T-helper 1 cell treated with Interleukin-12 subunit alpha and Interleukin-12 subunit beta and Interleukin-4 antibody, amounts not matched to agents 30 ng/mL and 1 ng/mL, for 36 hours (primary cell): ENCODE data around the gene TCHP. TPM values are rescaled to one million over a fixed set of nuclear protein-coding genes. Genes with fewer than 3 reads are reported as not detected.
"Not testable (repeated sequence)": the region's sequence is repeated elsewhere in the genome, so short reads cannot be mapped to it uniquely, and the experiment has no call there.

Experiments
- intact Hi-C: fragments of 100-400 bp; cut with micrococcal nuclease; formaldehyde crosslinking; loops from one replicate; pipeline ENCODE4 v1.15.1; 2024
- total RNA-seq: library from RNA; stranded (reverse); gene quantifications from 2 replicates; pipeline ENCODE4 v1.2.3, GENCODE V29; 2022

Gene TCHP
- total RNA-seq, 1 donor from 2014 or later, result 35.2 TPM

DNA sequence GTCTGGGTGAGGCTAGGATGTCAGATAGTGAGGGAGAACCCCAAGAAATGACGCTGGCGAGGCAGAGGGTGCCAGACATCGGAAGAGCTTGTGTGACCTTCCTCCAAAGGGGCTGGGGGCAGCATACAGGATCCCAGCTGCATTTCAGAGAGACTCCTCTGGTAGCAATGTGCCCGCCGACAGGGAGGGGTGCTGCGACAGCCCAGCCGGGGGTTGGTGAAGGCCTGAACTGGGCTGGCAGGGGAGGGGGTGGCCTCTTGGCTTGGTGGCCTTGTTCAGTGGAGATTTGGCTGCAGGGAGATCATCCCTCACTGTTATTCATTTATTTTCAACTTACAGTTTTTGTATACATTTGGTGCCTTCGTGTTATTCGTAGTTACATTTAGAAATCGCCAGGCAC lies 5.2 kb downstream of the TCHP start:
- intact Hi-C loops, result no loop called here

DNA sequence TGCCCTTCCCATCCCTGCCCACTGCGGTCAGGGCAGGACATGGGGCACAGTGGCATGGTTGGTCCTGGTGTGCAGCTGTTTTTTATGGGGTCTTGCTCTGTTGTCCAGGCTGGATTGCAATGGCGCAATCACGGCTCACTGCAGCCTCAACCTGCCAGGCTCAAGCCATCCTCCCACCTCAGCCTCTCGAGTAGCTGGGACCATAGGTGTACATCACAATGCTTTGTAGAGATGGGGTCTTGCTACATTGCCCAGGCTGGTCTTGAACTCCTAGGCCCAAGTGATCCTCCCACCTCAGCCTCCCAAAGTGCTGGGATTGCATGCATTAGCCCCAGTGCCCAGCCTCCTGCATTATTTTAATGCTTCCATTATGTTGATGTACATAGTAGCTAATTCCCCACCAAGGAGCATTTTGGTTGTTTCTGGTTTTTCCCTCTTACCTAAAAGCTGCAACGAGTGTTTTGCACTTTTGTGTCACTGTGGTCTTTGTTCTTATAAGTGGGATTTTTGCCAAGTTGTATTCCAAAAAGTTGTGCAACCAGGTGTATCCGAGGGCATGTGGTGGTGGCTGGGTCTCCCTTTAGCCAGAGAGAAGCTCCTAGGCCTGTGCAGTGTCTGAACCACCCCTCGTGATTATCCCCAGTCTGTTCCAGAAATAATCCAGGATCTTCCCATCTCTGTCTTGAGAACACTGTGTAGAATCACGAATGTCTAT lies 10.3 kb downstream of the TCHP start:
- intact Hi-C loops, result no loop called here

DNA sequence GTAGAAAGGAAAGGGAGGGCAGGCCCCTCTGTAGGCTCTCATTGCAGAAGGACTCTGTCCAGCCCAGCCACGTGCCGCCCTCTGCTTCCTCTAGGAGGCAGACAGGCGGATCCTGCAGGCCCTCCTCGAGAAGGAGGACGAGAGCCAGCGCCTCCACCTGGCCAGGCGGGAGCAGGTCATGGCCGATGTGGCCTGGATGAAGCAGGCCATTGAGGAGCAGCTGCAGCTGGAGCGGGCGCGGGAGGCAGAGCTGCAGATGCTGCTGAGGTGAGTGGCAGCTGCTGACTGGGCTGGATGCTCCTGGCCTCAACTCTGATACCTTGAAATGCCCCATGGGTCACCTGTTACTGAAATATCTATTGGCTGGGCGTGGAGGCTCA lies 10.9 kb downstream of the TCHP start:
- intact Hi-C loops, result no loop called here

DNA sequence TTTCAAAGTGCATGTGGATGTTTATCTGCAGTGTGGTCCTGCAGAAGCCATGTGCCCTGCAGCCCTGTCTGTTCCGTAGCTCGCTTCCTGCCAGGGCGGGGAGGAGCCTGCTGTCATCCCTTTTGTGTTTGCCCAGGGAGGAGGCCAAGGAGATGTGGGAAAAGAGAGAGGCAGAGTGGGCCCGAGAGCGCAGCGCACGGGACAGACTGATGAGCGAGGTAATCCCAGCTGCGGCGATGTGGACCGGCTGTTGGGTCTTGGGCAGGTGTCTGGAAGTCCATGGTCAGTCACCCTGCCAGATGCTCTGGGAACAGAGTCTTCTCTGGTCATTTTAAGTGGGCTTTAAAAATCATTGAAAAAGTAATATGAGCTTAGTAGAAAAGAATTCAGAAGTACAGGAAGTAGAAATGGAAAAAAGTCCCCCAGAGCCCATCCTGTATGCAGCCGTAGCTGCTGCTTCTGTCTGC lies 12.8 kb downstream of the TCHP start:
- intact Hi-C loops, result no loop called here

DNA sequence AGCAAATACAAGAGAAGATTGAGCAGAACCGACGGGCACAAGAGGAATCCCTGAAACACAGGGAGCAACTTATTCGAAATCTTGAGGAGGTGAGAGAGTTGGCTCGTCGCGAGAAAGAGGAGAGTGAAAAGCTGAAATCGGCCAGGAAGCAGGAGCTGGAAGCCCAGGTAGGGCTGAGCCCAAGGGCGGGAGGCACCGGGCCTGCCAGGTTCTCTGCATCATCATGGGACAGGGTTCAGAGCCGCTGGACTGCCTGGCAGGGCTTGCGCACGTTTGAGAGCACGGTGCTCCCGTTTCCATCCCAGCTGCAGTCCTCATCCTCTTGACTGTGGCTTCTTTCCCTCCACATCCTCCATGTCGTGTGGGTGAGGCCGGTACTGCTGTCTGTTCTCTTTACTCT lies 14.4 kb downstream of the TCHP start:
- intact Hi-C loops, result no loop called here

DNA sequence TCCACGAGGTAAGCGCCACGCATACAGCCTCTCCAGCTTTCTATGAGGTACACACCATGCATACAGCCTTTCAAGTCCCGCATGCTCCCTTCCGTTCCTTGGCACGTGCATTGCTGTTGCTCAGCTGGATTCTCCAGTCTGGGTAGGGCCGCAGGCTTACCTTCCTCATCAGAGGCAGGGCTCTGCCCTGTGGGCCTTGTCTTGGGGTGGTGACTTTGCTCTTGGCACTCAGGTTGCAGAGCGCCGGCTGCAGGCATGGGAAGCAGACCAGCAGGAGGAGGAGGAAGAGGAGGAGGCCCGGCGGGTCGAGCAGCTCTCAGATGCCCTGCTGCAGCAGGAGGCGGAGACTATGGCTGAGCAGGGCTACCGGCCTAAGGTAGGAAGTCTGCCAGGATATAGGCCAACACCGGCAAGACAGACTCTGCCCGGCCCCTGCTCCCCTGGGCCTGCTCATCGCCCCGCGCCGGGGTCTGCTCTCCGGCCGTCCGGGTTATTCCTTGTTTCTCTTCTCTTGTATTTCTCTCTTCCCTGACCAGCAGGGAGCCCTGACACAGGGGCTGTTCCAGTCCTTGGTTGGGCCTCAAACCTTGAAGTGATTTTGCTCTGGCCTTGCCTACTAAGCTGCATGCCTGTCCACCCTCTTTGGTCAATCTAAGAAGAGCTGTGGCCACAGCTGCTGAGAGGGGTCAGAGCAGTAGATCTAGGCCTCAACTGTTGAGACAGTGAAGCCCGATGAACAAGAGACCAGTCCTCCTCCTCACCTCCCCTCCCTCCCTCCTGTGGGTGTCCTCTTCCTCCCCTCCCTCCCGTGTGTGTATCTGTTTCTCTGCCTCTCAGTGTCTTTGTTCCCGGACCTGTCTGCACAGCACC lies 15.3 kb downstream of the TCHP start:
- intact Hi-C loops, result no loop called here

DNA sequence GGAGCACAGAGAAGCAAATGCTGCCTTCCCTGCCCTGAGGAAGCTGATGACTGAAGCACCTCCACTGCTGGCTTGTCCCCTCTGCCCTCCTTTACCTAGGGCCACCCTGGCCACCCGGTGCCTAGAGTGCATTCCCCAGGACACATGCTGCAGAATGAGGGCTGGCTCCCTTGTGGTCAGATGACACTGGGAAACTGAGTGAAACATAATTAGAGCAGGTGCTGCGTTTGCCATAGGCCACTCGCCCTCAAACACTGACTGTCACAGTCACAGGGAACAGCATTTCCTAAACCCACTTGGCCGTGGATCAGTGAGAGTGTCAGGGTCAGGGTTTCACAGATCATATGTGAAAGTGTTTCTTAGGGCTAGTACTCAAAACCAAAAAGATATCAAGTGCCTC lies 16.0 kb downstream of the TCHP start:
- intact Hi-C loops, result no loop called here

DNA sequence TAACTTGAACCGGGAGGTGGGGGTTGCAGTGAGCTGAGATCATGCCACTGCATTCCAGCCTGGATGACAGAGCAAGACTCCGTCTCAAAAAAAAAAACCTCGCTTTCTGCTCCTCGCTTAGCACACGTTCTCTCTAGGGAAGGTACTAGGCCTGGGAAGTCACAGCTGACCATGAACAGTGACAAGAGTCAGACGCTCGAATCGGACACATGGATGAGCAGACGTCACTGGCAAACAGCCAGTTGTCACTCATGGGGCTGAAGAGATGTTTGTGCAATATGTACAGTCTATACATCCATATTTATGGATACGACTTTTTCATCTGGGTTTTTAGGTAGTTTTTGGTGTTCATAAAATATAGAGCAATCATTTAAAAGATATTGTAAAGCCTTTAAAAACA lies 19.4 kb downstream of the TCHP start:
- intact Hi-C loops, result no loop called here

DNA sequence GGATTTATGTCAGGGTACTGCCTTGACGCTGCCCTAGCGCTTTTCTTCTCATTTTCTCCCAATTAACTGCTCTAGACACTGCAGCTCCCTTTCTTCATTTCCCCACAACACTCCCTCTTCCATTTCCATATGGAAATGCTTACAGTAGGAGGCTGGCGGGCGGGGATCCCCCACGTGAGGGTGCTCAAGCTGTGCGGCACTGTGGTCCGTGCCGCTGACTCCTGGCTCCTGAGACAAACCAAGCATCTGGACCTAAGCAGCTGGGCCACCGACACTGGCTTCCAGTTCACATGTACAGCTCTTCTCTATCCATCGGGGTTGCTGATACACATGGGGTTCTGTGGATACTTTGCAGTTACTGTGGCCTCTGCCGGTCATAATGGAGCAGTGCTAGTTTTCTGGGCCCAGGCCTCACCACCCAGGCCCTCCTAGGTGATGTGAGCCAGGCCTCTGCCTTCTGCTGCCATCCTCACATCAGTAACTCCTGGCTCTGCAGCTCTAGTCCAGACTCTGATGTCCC lies 20.2 kb downstream of the TCHP start:
- intact Hi-C loops, result no loop called here

DNA sequence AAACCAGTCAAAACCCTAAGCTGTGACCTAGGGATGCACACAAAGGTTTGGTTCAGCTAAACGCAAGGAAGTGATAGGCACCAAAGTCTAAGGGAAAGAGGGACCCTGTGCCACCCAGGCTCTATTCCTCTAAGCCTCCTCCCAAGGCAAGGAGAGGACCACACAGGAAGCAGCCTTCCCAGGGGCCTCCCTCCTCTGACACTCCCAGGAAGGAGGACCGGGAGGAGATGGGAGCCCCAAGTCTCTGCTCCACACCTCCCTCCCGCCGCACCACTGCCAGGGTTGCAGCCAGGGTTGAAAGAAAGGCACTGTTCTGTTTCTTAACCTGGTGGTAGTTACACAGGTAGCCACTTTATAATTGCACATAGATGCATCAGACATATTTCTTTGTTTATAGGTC lies 21.9 kb downstream of the TCHP start:
- intact Hi-C loops, result no loop called here

DNA sequence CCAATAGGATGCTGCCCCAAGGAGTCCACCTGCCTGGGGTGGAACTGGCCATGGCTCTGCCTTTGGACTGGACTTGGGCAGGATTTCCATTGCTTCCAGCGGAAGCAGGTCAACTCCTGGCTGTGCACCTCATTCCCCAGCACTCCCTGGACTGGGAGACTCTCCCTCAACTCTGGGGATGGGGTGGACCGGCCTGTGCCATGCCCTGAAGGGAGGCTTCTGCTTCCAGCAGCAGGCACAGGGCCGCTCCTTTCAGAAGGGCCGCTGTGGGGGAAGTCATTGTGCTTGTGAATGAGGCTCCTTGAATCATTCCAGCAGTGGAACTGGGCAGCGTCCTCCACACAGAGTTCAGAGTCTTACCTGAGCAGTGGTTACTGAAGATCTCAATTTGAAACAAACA lies 23.0 kb downstream of the TCHP start:
- intact Hi-C loops, result no loop called here

DNA sequence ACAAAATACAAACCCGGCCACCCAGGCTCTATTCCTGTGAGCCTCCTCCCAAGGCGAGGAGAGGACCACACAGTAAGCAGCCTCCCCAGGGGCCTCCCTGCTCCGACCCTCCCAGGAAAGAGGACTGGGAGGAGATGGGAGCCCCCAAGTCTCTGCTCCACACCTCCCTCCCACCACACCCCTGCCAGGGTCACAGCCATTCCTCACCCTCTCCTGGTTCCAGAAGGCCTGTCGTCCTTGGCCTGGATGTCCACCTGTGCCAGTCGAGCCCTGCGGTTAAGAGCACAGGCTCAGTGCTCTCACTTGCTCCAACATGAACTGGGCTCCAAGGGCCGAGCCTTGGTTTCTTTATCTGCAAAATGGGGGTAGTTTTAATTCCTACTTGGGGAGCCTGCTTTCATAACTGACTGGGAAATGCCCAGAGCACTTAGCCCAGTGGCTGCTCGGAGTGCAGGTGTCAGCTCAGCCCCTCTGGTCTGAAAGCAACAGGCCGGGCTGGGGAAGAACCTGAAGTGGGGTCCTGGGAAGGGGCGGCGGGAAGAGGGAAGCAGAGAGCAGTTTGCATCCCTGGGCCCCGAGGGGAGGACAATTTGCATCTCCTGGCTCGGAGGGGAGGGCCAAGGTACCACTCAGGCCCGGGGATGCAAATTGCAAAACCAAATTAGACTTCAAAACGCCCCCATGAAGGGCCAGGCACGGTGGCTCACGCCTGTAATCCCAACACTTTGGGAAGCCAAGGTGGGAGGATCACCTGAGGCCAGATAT lies 23.6 kb downstream of the TCHP start:
- intact Hi-C loops, result no loop called here

DNA sequence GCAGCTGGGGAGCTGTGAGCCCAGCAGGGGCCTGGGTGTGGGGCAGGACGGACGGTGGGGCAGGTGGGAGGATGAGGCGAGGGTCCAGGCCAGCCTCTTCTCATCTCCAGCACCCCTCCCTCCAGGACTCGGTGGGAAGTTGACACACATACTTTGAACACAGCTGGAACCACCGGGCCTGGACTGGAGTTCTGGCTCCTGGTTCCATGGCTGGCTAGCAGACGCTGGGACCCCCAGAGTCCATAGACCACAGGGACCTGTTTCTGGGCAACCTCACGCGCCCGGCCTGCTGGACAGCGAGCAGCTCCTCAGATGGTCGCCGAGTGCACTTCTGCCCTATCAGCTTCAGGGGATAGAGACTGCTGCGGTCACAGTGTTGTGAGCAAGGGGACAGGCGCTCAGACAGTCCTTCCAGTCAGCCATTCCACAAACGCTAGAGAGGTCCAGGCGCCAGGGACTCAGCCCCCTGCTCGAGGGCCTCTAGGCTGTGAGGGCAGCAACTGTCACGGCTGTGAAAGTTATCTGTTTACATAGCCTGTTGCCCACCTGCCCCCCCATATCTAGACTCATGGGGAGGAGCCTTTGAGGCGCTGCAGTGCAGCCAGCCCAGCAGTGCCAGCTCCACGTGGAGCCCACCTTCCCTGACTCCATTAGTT lies 25.2 kb downstream of the TCHP start:
- intact Hi-C loops, result no loop called here

DNA sequence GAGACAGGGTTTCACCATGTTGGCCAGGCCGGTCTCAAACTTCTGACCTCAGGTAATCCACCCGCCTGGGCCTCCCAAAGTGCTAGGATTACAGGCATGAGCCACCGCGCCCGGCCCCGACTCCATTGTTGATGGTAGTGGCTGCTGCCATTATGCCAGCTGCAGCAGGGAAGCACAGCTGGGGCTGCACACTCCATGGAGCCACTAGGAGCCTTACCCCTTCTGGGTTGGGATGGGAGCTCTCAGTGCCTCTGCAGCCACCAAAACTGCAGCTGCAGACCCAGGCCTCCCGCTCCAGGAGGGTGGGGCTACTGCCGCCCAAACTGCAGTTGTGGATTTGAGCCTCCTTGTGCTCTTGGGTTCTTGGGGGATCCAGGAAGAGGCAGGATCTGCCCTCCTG lies 25.9 kb downstream of the TCHP start:
- intact Hi-C loops, result loop anchor here (2.0 kb wide), 1 partner anchor 81 kb away; no protein-coding TSS in a partner anchor

DNA sequence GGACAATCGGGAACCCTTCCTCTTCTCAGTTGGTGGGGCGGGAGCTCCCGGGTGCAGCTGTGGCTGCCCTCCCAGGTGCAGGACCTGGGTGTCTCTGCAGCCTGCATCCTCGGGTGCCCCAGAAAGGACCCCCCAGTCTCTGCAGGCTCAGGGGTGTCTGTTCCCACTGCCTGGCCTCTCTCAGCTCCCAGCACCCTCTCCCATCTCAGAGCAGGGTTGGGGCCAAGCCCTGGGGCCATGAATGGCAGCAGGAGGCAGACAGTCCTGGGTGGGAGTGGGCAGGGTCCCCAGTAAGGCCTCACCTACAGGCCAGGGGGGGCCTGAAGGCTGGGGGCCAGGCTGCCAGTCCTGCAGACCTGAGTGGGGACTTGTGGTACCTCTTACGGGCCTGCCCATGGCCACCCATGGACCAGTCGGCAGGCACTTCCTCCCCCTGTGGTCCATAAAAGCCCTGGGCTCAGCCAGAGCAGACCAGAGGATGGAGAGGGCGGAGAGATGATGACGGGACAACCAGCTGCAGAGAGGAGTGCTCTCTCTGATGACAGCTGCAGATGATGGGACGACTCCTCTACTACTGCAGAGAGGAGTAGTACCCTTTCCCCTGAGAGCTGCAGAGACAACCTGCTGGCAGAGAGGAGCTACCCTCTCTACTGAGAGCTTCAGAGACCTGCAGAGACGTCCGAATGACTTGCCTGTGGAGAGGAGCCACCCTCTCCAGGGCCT lies 26.6 kb downstream of the TCHP start:
- intact Hi-C loops, result loop anchor here (1.0 to 2.0 kb wide), 3 partner anchors 73 to 121 kb away; no protein-coding TSS in a partner anchor

DNA sequence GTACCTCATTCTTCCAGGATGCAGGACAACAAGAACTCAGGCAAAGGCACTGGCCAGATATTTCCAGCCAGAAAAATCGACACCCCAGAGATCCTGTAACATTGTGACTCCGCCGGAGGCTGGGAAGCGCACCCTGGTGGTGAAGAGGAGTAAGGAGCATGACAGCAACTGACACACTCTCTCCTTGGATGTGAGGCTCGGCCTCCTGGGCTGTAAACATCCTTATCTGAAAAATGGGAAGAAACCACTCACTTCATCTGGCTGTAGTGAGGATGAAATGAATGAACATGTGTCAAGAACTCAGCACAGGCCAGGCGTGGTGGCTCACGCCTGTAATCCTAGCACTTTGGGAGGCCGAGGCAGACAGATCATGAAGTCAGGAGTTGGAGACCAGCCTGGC lies 27.5 kb downstream of the TCHP start:
- intact Hi-C loops, result loop anchor here (1.0 to 2.0 kb wide), 3 partner anchors 74 to 122 kb away; no protein-coding TSS in a partner anchor

DNA sequence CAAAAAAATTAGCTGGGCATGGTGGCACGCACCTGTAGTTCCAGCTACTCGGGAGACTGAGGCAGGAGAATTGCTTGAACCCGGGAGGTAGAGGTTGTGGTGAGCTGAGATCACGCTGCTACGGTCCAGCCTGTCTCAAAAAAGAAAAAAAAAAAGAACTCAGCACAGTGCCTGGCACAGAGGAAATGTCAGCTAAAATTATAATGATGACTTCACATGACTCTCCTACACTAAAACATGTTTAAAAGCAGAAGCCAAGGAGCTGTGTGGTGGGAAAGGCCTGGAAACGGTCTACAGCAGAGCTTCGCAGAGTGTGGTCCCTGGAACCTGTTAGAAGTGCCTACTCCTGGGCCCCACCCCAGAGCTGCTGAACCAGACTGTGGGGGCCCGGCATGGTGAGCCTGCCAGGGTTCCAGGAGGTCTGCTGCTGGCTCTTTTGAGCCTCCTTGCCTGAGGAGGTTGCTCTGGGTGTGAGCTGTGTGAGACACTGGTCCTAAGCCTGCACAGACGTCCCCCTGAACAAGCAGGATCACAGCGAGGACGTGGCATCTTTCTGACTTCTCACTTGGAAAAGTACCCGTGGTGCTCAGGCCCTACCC lies 28.1 kb downstream of the TCHP start:
- intact Hi-C loops, result no loop called here

DNA sequence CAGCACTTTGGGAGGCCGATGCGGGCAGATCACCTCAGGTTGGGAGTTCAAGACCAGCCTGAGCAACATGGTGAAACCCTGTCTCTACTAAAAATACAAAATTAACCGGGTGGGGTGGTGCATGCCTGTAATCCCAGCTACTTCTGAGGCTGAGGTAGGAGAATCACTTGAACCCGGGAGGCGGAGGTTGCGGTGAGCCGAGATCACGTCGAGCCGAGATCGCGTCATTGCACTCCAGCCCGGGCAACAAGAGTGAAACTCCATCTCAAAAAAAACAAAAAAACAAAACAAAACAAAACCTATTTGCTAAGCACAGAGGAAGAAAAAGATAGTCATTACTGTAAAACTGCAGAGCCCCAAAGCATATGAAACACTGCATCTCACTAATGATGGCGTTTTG lies 29.3 kb downstream of the TCHP start:
- intact Hi-C loops, result not testable (repeated sequence)

DNA sequence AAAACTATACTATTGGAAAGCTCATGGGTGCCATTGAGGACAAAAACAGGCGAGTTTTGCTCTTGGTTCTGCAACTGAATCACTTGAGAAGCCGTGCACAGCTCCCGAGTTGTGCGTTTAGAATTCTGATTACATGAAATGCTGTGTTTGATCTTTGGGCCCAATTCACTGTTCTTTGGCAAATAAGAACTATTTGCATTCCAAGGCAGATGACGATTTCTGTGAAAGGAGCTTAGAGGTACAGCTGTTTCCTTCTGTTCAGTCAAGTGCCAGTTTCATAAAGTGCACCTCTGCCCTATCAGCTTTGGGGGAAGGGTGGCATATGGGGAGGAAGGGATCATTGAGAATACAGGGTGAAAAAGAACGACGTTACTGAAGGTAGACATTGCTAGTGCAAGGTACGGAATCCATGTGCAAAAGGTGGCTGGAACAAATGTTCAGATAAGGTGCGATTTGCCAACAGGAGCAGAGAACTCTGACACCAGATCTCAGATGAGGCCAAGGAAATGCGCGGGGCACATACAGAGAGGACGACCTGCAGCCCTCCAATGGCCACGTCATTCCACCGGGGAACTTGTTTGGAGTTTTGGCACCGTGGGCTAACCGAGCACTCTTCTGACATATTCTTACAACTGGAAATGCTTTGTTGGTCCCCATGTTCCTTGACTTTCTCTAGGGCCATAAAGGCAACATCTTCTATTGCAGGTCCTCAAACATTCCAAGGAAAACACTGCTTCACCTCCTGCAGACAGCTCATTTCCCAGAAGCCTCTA lies 30.1 kb downstream of the TCHP start:
- intact Hi-C loops, result loop anchor here (5.0 to 10.0 kb wide), 2 partner anchors 62 to 175 kb away; no protein-coding TSS in a partner anchor
